ENCODE data around the gene CD164. TPM values are rescaled to one million over a fixed set of nuclear protein-coding genes. Genes with fewer than 3 reads are reported as not detected.

The CD164 gene
- total RNA-seq, 1 experiment from 2014 or later = 95.6 TPM

DNA sequence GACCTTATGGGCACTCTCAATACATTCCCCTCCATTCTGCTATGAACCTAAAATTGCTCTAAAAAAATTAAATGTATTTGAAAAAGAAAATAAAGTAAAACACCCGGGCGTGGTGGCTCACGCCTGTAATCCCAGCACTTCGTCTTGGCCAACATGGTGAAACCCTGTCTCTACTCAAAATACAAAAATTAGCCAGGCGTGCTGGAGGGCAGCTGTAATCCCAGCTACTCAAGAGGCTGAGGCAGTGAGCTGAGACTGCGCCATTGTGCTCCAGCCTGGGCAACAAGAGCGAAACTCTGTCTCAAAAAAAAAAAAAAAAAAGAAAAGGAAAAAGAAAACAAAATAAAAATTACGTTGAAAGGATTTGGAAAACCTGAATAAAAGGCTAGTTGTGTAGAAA lies 60.5 kb downstream of the CD164 start:
- no TSS peak for BruUV-seq (replicated peaks)
- no peaks in the 10 kb centered on the region for H3F3A ChIP-seq (ENCODE audit: low read length, unreplicated experiment)
- ChIA-PET CTCF (no interaction called here), POLR2A (ENCODE audit: unreplicated experiment) (no interaction called here)
- H3K27me3 ChIP-seq (ENCODE audit: low read length) = no peaks in the 10 kb centered on the region
- no peaks in the 10 kb centered on the region for H3K9me2 ChIP-seq (replicated peaks; ENCODE audit: low read length)
- H3K4me3 ChIP-seq (ENCODE audit: low read length) = no peak overlapping the region
- H4K20me1 ChIP-seq (ENCODE audit: low read length) = no peaks in the 10 kb centered on the region
- H3K36me3 ChIP-seq (ENCODE audit: low read depth, low read length) = no peaks in the 10 kb centered on the region
- no peaks in the 10 kb centered on the region for H3K9me3 ChIP-seq (ENCODE audit: low read length)
- H3K27ac ChIP-seq (ENCODE audit: low read length) = no peak overlapping the region
- TF ChIP-seq EZH2phosphoT487 (IDR thresholded peaks at IDR 0.05; ENCODE audit: borderline replicate concordance, low read length) = no peak
- TF ChIP-seq, protein P1, sequence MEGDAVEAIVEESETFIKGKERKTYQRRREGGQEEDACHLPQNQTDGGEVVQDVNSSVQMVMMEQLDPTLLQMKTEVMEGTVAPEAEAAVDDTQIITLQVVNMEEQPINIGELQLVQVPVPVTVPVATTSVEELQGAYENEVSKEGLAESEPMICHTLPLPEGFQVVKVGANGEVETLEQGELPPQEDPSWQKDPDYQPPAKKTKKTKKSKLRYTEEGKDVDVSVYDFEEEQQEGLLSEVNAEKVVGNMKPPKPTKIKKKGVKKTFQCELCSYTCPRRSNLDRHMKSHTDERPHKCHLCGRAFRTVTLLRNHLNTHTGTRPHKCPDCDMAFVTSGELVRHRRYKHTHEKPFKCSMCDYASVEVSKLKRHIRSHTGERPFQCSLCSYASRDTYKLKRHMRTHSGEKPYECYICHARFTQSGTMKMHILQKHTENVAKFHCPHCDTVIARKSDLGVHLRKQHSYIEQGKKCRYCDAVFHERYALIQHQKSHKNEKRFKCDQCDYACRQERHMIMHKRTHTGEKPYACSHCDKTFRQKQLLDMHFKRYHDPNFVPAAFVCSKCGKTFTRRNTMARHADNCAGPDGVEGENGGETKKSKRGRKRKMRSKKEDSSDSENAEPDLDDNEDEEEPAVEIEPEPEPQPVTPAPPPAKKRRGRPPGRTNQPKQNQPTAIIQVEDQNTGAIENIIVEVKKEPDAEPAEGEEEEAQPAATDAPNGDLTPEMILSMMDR (conservative IDR thresholded peaks at IDR 0.05; ENCODE audit: low read depth, low read length) = no peak
- no peak for TF ChIP-seq EZH2 (IDR thresholded peaks at IDR 0.05; ENCODE audit: low read length, unreplicated experiment)
- ATAC-seq (no peak), DNase-seq (no peak)
- intact Hi-C loops (cut with micrococcal nuclease) = no loop called here
- no peaks in the 10 kb centered on the region for H3K4me1 ChIP-seq (ENCODE audit: insufficient read depth, low read length)
- H3K4me2 ChIP-seq (ENCODE audit: low read length) = no peak overlapping the region
- no peak overlapping the region for H3K9ac ChIP-seq (ENCODE audit: low read length)
- no peak overlapping the region for H2AFZ ChIP-seq (ENCODE audit: low read length)
- H3K79me2 ChIP-seq (ENCODE audit: low read length) = no peaks in the 10 kb centered on the region

DNA sequence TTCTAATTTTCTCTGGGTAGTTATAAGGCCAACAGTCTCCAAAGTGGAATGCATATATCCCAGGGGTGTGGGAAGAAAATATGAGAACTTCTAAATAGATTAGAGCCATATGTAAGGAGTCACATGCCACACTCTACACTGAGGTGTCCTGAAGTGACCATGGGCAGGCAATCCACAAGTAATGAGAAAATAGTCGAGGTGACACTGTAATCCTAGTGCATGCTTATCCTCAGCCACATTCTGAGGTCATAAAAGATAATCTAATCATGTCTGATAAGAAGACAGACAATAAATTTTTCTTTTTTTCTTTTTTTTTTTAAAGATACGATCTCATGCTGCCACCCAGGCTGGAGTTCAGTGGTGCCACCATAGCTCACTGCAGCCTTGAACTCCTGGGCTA lies 62.2 kb downstream of the CD164 start:
- Histone ChIP-seq H3K9me3 (ENCODE audit: low read length) (no peaks in the 10 kb centered on the region), H3F3A (ENCODE audit: low read length, unreplicated experiment) (no peaks in the 10 kb centered on the region), H3K27me3 (ENCODE audit: low read length) (no peaks in the 10 kb centered on the region), H3K4me2 (ENCODE audit: low read length) (no peak overlapping the region), H3K9me2 (replicated peaks; ENCODE audit: low read length) (no peaks in the 10 kb centered on the region), H3K9ac (ENCODE audit: low read length) (no peak overlapping the region), H3K36me3 (ENCODE audit: low read depth, low read length) (no peaks in the 10 kb centered on the region), H4K20me1 (ENCODE audit: low read length) (no peaks in the 10 kb centered on the region), H3K4me1 (ENCODE audit: insufficient read depth, low read length) (no peaks in the 10 kb centered on the region), H2AFZ (ENCODE audit: low read length) (no peak overlapping the region), H3K79me2 (ENCODE audit: low read length) (no peaks in the 10 kb centered on the region), H3K4me3 (ENCODE audit: low read length) (no peak overlapping the region), H3K27ac (ENCODE audit: low read length) (no peak overlapping the region)
- intact Hi-C loops (cut with micrococcal nuclease) = no loop called here
- CTCF ChIA-PET = no interaction called here
- BruUV-seq (replicated peaks) = no TSS peak
- POLR2A ChIA-PET (ENCODE audit: unreplicated experiment) = no interaction called here
- no peak for DNase-seq
- TF ChIP-seq EZH2 (IDR thresholded peaks at IDR 0.05; ENCODE audit: low read length, unreplicated experiment) (no peak), EZH2phosphoT487 (IDR thresholded peaks at IDR 0.05; ENCODE audit: borderline replicate concordance, low read length) (no peak)
- TF ChIP-seq, protein P1 (conservative IDR thresholded peaks at IDR 0.05; ENCODE audit: low read depth, low read length) = no peak
- ATAC-seq = no peak

DNA sequence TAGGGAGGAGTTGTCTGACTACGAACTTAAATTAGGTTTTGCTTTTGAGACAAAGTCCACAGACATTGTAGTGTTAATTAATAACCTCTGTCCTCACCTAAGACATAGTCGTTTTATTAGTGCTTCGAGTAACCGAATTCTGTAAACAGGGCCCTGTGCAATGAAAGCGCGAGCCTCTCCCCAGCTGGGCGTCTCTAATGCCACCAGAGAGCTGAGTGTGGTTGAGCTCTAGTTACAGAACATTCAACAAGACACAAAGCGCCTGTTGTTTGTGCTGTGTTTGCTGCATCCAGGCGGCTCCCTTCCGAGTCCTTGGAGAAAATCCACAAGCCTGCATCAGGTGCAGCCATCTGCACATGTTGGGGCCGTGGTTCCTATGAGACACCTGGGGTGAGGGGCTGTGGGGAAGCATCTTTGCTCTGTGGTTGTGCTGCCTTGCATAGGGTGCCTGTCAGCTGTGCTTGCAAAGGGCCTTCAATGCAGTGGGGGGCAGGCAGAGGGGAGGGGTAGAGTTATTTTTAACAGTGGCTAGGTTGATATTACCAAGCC lies 63.9 kb downstream of the CD164 start:
- ATAC-seq (no peak), DNase-seq (no peak)
- H3K36me3 ChIP-seq (ENCODE audit: low read depth, low read length) = no peaks in the 10 kb centered on the region
- H3K4me2 ChIP-seq (ENCODE audit: low read length) = no peak overlapping the region
- TF ChIP-seq EZH2 (IDR thresholded peaks at IDR 0.05; ENCODE audit: low read length, unreplicated experiment) = no peak
- no peak for TF ChIP-seq EZH2phosphoT487 (IDR thresholded peaks at IDR 0.05; ENCODE audit: borderline replicate concordance, low read length)
- TF ChIP-seq, protein P1 (conservative IDR thresholded peaks at IDR 0.05; ENCODE audit: low read depth, low read length) = no peak
- POLR2A ChIA-PET (ENCODE audit: unreplicated experiment) = no interaction called here
- no peaks in the 10 kb centered on the region for H3K27me3 ChIP-seq (ENCODE audit: low read length)
- no peak overlapping the region for H3K4me3 ChIP-seq (ENCODE audit: low read length)
- no peaks in the 10 kb centered on the region for H3K9me3 ChIP-seq (ENCODE audit: low read length)
- no peaks in the 10 kb centered on the region for H3K4me1 ChIP-seq (ENCODE audit: insufficient read depth, low read length)
- intact Hi-C loops (cut with micrococcal nuclease) = no loop called here
- H3F3A ChIP-seq (ENCODE audit: low read length, unreplicated experiment) = no peaks in the 10 kb centered on the region
- no peak overlapping the region for H2AFZ ChIP-seq (ENCODE audit: low read length)
- H3K79me2 ChIP-seq (ENCODE audit: low read length) = no peaks in the 10 kb centered on the region
- H3K9me2 ChIP-seq (replicated peaks; ENCODE audit: low read length) = no peaks in the 10 kb centered on the region
- BruUV-seq (replicated peaks) = no TSS peak
- H4K20me1 ChIP-seq (ENCODE audit: low read length) = no peaks in the 10 kb centered on the region
- CTCF ChIA-PET = no interaction called here
- no peak overlapping the region for H3K9ac ChIP-seq (ENCODE audit: low read length)
- H3K27ac ChIP-seq (ENCODE audit: low read length) = no peak overlapping the region

Data from PC-3 (cell line).